SW480 (cell line): Measurements from ENCODE around the gene ANO9.
"Not testable (repeated sequence)": the region's sequence is repeated elsewhere in the genome, so short reads cannot be mapped to it uniquely, and the experiment has no call there.

Source experiments
- DNase-seq: peaks from one replicate; pipeline ENCODE4 v3.0.0-alpha.2; 2016; ENCODE audit warnings: low spot score

Gene ANO9

GRCh38 chr11:434496-434895 lies 7.3 kb downstream of the ANO9 start:
- DNase-seq = no peak

DNA sequence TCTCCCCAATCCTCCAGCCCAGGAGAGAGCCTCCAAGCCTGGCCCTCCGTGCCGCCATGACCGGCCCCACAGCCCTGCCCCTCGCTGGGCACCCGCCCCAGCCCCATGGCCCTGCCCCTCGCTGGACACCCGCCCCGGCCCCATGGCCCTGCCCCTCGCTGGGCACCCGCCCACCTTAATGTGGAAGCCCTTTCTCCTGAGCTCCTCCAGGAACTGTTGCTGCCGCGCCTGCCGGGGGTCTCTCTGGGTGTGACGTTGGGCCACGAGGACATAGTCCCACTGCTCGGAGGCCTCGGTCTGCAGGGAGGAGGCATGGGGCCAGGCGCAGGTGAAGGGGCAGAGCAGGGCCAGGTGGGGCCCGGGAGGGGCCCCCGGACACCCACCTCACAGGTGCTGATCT lies 8.2 kb downstream of the ANO9 start:
- no peak for DNase-seq

GRCh38 chr11:433111-433510 lies 8.7 kb downstream of the ANO9 start:
- no peak for DNase-seq

- DNase-seq = no peak
Observed at GRCh38 chr11:432501-433100, 9.2 kb downstream of the ANO9 start.

DNA sequence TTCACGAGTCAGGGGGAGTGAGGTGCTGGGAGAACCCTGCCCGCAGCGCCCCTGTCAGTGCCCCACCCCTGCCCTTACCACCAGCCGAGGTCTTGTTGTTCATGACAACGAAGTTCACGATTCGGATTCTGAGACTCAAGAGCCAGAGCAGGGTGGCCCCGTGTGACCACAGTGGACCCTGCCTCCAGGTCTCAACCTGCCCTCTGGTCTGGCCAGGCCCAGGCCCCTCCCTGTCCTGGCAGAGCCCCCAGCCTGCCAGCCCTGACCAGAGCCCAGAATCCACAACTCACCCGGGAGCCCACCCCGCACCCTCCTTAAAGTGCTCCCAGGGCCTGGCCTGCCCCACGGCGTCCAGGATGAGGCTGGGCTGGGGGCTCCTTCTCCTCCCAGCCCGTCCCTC lies 9.9 kb downstream of the ANO9 start:
- DNase-seq = no peak

- DNase-seq = no peak
Observed at GRCh38 chr11:429931-430456, 11.8 kb downstream of the ANO9 start.

DNA sequence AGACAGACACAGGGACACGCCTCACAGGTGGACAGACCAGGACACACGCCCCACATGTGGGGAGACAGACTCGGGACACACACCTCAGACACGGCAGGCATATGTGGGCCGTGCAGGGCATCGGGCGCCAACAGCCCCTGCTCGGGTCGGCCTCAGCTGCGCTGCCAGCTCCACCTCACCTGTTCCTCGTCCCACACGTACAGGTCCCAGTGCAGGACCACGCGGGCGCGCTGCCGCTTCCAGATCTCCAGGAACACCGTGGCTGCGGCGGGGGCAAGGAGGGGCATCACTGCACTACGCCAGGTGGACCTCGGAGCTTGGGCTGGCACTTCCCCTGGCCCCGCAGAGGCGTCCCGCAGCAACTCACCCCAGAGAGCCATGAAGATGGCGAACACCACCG lies 12.4 kb downstream of the ANO9 start:
- no peak for DNase-seq

DNA sequence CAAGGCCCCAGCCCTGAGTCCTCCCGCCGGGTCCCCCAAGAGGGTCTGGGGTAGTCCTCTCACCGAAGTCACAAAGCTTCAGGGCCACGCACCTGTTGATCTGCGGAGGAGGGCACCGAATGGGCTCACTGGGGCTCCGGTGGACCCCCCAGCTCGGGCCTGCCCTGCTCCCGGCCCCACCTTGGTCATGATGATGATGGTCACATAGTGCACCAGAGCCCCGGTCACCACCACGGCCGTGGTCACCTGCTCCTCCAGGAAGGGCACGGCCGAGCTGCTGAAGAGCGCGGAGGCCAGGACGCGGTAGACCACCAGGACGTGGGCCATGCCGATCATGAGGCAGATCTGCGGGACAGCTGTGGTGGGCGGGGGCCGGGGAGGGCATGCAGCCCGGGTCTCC lies 13.5 kb downstream of the ANO9 start:
- no peak for DNase-seq

DNA sequence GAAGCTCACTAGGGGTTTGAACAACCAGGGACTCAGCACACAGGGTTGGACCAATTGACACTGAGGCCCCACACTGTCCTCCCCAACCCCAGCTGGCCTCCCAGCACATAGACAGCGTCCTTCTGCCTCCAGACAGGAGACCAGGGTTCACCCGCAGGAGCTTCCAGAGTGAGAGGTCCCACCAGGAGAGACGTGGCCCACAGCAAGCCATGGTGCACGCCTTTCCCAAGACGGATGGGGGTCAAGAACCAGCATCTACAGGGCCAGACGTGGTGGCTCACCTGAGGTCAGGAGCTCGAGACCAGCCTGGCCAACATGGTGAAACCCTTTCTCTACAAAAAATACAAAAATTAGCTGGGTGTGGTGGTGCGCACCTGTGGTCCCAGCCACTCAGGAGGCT lies 15.0 kb downstream of the ANO9 start:
- DNase-seq = no peak

GRCh38 chr11:425301-425700 lies 16.5 kb downstream of the ANO9 start:
- DNase-seq = no peak

DNA sequence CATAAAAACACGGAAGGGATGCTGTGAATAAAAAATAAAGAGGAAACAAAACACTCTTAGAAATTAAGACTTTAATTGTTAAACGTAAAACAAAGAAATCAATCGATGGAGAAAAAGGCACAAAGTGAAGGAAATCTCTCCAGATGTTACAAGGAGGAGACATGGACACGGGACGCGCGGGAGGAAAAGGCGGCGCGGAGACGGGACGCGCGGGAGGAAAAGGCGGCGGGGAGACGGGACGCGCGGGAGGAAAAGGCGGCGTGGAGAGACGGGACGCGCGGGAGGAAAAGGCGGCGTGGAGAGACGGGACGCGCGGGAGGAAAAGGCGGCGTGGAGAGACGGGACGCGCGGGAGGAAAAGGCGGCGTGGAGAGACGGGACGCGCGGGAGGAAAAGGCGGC lies 17.0 kb downstream of the ANO9 start:
- not testable (repeated sequence) for DNase-seq

DNA sequence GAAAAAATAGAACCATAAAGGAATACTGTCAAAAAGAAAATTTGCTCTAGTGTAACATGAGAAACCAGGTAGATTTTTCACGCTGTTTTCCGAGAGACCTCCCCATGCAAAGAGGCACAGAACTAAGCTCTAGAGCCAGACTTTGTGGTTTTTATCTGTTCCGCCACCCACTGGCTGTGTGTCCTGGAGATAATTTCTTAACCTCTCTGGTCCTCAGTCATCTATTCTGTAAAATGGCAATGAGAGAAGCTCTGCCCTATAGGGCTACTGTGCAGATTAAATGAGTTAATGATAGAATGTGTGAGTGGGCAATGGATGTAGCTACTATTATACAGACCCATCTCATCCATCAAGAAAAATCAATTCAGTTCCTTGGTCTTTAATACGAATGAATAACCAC lies 17.6 kb downstream of the ANO9 start:
- no peak for DNase-seq

DNA sequence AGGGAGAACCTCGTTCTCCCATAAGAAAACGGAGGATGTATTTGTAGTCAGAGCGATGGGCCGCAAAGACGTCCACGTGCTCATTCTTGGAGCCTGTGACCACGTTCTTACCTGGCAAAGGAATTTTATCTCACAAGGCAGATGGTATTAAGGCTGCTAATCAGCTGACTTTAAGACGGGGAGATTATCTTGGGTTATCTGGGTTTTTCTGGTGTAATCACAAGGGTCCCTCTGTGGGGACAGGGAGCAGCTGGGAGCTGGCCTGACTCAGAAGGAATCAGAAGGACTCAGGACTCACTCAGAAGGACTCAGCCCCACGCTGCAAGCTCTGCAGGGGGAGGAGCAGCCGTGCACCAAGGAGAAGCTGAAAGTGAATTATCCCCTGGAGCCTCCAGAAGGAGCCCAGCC lies 19.6 kb downstream of the ANO9 start:
- no peak for DNase-seq

DNA sequence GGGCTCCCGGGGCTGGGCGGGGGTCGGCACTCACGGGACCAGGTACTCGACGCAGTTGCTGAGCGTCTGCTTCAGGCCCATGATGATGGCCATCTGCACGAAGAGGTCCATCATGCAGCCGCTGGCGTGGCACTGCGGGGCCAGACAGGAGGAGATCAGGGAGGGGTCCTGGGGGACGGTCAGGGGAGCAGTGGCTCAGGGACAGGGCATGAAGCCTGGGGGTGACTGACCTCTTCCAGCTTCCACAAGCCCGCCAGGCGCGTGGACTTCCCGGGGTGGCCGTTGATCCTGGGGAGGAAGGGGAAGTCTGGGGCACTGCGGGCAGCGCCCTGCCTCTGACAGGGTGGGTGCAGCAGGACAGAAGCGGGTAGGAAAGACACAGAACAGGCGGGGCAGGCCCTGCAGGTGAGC lies 20.9 kb downstream of the ANO9 start:
- no peak for DNase-seq

- DNase-seq = no peak
Observed at GRCh38 chr11:420054-420910, 21.5 kb downstream of the ANO9 start.

DNA sequence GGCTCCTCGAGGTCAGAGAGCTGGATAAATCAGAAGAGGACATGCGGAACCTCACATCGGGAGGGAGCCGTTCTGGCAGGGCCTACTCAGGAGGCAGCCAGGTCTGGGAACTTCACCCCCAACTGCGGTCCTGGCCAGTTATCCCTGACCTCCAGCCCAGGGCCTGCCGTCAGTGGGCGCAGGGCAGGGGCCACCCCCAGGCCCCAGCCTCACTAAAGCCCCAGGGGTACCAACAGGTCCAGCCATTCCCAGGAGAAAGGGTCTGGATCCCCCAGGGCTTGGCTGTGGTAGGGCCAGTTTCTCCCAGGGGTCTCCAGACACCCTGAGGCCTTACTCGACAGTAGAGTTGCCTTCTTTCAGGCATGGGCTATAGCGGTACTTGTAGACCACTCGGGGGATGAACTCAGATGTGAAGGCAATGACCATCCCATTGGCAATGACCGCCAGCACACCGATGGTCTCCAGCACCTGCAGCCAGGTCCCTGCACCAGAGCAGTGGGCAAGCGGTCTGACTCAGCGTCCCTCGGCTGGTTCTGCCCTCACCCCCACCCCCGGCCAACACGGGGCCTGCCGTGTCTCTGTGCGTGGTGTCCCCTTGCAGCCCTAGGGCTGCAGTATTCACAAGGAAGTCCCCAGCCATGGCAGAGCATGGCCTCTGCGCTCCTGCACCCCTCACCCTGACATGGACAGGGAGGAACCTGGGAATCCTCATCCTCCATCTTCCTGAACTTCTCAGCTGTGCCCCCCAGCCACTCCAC lies 22.4 kb downstream of the ANO9 start:
- DNase-seq = no peak

- no peak for DNase-seq
Observed at GRCh38 chr11:418343-419247, 23.2 kb downstream of the ANO9 start.

DNA sequence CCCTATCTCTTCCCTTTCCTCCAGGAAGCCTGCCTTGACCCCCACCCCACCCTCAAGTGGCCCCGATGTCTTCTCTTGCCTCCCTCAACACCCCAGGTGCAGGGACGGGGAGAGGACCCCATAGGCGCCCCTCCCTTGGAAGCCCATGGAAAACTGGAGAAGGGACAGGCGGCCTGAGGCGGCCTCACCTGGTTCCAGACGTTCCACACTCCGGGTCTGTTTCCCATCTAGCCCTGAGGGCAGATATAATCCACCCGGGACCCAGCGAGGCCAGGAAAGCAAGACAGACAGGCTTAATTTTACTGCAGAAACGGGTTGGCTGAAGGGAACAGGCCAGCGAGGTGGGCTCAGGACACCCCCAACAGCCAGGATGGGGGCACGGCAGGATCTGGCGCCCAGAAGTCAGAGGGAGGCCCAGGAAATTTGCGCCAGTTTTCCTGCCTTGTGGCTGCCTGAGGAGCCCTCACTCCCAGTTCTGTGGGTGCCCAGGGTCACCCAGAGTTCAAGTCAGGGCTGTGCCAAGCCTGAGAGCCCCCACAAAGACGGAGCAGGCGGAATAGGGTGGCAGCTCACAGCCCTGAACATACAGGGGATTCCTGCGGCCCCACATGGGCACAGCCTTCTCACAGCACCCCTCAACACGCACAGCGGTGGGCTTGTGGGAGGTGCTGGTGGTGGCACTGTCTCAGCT lies 24.0 kb downstream of the ANO9 start:
- DNase-seq = no peak

DNA sequence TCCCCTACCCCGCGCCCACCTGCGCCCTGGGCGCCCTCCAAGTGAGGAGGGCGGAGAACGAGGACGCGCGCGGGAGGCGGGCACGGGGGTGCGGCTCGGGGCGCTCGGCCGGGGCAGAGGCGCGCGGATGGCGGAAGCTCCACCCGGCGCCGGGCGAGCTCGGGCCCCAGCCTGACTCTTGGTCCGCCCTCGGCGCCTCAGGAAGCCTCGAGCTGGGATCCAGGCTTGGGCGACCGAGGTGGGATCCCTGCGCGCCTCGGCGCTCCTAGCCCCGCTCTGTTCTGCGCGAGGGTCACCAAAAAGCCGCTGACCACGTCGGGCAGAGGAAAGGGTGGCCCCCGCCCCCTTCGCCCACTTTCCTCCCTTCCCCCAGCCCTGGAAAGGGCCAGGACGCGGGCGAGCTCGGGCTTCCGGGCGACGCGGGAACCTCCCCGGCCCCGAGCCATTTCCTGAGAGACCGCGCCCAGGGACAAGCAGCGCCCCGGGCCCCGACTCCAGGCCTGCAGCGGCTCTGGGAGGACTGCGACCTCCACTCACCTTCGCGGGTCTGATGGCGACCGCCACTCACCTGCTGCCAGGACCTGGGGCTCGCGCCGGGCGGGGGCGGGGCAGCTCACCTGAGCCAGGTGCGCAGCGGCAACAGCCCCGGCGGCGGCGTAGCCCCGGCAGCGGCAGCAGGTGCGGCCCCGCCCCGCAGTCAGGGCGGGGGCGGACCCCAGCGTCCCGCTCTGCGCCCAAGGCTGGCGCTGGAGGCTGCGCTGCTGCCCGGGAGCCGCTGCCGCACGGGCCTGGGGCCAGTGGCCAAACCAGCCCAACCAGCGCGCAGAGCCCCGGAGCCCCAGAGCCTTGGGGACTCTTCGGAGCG lies 24.8 kb downstream of the ANO9 start:
- DNase-seq = peak; percentile 52
